WTC11 (cell line): ENCODE results near the gene ANTKMT. TPM values are rescaled to one million over a fixed set of nuclear protein-coding genes. Genes with fewer than 3 reads are reported as not detected.

ENCODE experiments used
- ARID4B ChIP-seq: sonication (generic); formaldehyde crosslinking; IDR thresholded peaks from 2 replicates; pipeline ENCODE4 v1.8.0; 2023; ENCODE audit warnings: missing genetic modification reagents, mild to moderate bottlenecking, borderline replicate concordance
- ATF3 ChIP-seq: sonication (generic); formaldehyde crosslinking; conservative IDR thresholded peaks from 2 replicates; pipeline ENCODE4 v1.8.1; 2022; ENCODE audit warnings: mild to moderate bottlenecking, missing genetic modification reagents
- CBFB ChIP-seq: sonication (generic); formaldehyde crosslinking; IDR thresholded peaks from 2 replicates; pipeline ENCODE4 v1.8.1; 2022; ENCODE audit warnings: mild to moderate bottlenecking, low read depth, missing genetic modification reagents
- CREM ChIP-seq: sonication (generic); formaldehyde crosslinking; IDR thresholded peaks from 2 replicates; pipeline ENCODE4 v1.8.1; 2022; ENCODE audit warnings: mild to moderate bottlenecking, missing genetic modification reagents, moderate library complexity
- FOXJ3 ChIP-seq: sonication (generic); formaldehyde crosslinking; IDR thresholded peaks from 2 replicates; pipeline ENCODE4 v1.9.0; 2021; ENCODE audit warnings: missing genetic modification reagents, mild to moderate bottlenecking, borderline replicate concordance
- FOXK1 ChIP-seq: sonication (generic); formaldehyde crosslinking; IDR thresholded peaks from 2 replicates; pipeline ENCODE4 v1.8.0; 2022; ENCODE audit warnings: mild to moderate bottlenecking, moderate library complexity, missing genetic modification reagents
- GABPB1 ChIP-seq: sonication (generic); formaldehyde crosslinking; IDR thresholded peaks from 2 replicates; pipeline ENCODE4 v1.8.1; 2023; ENCODE audit warnings: mild to moderate bottlenecking, missing genetic modification reagents
- IRF1 ChIP-seq: sonication (generic); formaldehyde crosslinking; IDR thresholded peaks from 2 replicates; pipeline ENCODE4 v1.8.0; 2023; ENCODE audit warnings: missing genetic modification reagents
- MYBL2 ChIP-seq: sonication (generic); formaldehyde crosslinking; IDR thresholded peaks from 2 replicates; pipeline ENCODE4 v1.8.1; 2023; ENCODE audit warnings: mild to moderate bottlenecking, moderate library complexity, missing genetic modification reagents
- NFYB ChIP-seq: sonication (generic); formaldehyde crosslinking; conservative IDR thresholded peaks from 2 replicates; pipeline ENCODE4 v1.8.0; 2022; ENCODE audit warnings: low read depth, missing genetic modification reagents
- OVOL2 ChIP-seq: fragments of 250-450 bp; sonication (Bioruptor Pico); IDR thresholded peaks from 2 replicates; pipeline ENCODE4 v1.9.0; 2021; ENCODE audit warnings: mild to moderate bottlenecking, borderline replicate concordance
- RELA ChIP-seq: sonication (generic); formaldehyde crosslinking; IDR thresholded peaks from 2 replicates; pipeline ENCODE4 v1.8.1; 2022; ENCODE audit warnings: missing genetic modification reagents, mild to moderate bottlenecking, borderline replicate concordance
- SMAD3 ChIP-seq: sonication (generic); formaldehyde crosslinking; IDR thresholded peaks from 2 replicates; pipeline ENCODE4 v1.8.0; 2022; ENCODE audit warnings: missing genetic modification reagents, mild to moderate bottlenecking, borderline replicate concordance
- TEAD4 ChIP-seq: sonication (generic); formaldehyde crosslinking; IDR thresholded peaks from 2 replicates; pipeline ENCODE4 v1.8.0; 2022; ENCODE audit warnings: mild to moderate bottlenecking, missing genetic modification reagents
- TP53 ChIP-seq: sonication (generic); formaldehyde crosslinking; IDR thresholded peaks from 2 replicates; pipeline ENCODE4 v1.8.1; 2023; ENCODE audit warnings: mild to moderate bottlenecking, missing genetic modification reagents
- ZBTB21 ChIP-seq: sonication (generic); formaldehyde crosslinking; IDR thresholded peaks from 2 replicates; pipeline ENCODE4 v1.8.1; 2023; ENCODE audit warnings: mild to moderate bottlenecking, missing genetic modification reagents, borderline replicate concordance
- ZNF121 ChIP-seq: sonication (generic); formaldehyde crosslinking; IDR thresholded peaks from 2 replicates; pipeline ENCODE4 v1.8.0; 2023; ENCODE audit warnings: missing genetic modification reagents
- total RNA-seq: library from RNA; stranded (reverse); gene quantifications from 3 replicates; pipeline ENCODE4 v1.2.3, GENCODE V29; 2021
- TF ChIP-seq, protein P1 (sequence below): sonication (generic); formaldehyde crosslinking; IDR thresholded peaks from 2 replicates; pipeline ENCODE4 v1.8.1; 2022; ENCODE audit warnings: mild to moderate bottlenecking, missing genetic modification reagents, moderate library complexity, borderline replicate concordance
- TF ChIP-seq, protein P2 (sequence below): sonication (generic); formaldehyde crosslinking; IDR thresholded peaks from 2 replicates; pipeline ENCODE4 v1.8.0; 2022; ENCODE audit warnings: missing genetic modification reagents
- TF ChIP-seq, protein P3 (sequence below): sonication (generic); formaldehyde crosslinking; IDR thresholded peaks from 2 replicates; pipeline ENCODE4 v1.8.1; 2023; ENCODE audit warnings: mild to moderate bottlenecking, missing genetic modification reagents
- TF ChIP-seq, protein P4 (sequence below): sonication (generic); formaldehyde crosslinking; IDR thresholded peaks from 2 replicates; pipeline ENCODE4 v1.8.1; 2022; ENCODE audit warnings: low read depth, mild to moderate bottlenecking, moderate library complexity, missing genetic modification reagents, borderline replicate concordance
- TF ChIP-seq, protein P5 (sequence below): sonication (generic); formaldehyde crosslinking; IDR thresholded peaks from 2 replicates; pipeline ENCODE4 v1.8.0; 2022; ENCODE audit warnings: mild to moderate bottlenecking, missing genetic modification reagents
- TF ChIP-seq, protein P6 (sequence below): sonication (generic); formaldehyde crosslinking; IDR thresholded peaks from 2 replicates; pipeline ENCODE4 v1.8.1; 2023; ENCODE audit warnings: mild to moderate bottlenecking, moderate library complexity, missing genetic modification reagents

ANTKMT gene
- total RNA-seq, 1 experiment from 2014 or later = 40.6 TPM

GRCh38 chr16:695355-696089, 25.4 kb upstream of the ANTKMT start (continued):
- TF ChIP-seq, protein P1, sequence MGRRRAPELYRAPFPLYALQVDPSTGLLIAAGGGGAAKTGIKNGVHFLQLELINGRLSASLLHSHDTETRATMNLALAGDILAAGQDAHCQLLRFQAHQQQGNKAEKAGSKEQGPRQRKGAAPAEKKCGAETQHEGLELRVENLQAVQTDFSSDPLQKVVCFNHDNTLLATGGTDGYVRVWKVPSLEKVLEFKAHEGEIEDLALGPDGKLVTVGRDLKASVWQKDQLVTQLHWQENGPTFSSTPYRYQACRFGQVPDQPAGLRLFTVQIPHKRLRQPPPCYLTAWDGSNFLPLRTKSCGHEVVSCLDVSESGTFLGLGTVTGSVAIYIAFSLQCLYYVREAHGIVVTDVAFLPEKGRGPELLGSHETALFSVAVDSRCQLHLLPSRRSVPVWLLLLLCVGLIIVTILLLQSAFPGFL (CRISPR knock-in tag) = no peak
- TF ChIP-seq, protein P2, sequence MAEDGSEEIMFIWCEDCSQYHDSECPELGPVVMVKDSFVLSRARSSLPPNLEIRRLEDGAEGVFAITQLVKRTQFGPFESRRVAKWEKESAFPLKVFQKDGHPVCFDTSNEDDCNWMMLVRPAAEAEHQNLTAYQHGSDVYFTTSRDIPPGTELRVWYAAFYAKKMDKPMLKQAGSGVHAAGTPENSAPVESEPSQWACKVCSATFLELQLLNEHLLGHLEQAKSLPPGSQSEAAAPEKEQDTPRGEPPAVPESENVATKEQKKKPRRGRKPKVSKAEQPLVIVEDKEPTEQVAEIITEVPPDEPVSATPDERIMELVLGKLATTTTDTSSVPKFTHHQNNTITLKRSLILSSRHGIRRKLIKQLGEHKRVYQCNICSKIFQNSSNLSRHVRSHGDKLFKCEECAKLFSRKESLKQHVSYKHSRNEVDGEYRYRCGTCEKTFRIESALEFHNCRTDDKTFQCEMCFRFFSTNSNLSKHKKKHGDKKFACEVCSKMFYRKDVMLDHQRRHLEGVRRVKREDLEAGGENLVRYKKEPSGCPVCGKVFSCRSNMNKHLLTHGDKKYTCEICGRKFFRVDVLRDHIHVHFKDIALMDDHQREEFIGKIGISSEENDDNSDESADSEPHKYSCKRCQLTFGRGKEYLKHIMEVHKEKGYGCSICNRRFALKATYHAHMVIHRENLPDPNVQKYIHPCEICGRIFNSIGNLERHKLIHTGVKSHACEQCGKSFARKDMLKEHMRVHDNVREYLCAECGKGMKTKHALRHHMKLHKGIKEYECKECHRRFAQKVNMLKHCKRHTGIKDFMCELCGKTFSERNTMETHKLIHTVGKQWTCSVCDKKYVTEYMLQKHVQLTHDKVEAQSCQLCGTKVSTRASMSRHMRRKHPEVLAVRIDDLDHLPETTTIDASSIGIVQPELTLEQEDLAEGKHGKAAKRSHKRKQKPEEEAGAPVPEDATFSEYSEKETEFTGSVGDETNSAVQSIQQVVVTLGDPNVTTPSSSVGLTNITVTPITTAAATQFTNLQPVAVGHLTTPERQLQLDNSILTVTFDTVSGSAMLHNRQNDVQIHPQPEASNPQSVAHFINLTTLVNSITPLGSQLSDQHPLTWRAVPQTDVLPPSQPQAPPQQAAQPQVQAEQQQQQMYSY (CRISPR knock-in tag) = peak; percentile 56; the same call in 1 of the 2 replicates
- TF ChIP-seq TP53 = 0 out of 2 replicates have a peak, but pooled peaks have one; percentile 60
- TF ChIP-seq NFYB (CRISPR knock-in tag) = no peak
- TF ChIP-seq GABPB1 (CRISPR knock-in tag) = no peak
- no peak for TF ChIP-seq OVOL2 (CRISPR knock-in tag)
- TF ChIP-seq IRF1 = no peak; the same call in 1 of the 2 replicates
- TF ChIP-seq, protein P3, sequence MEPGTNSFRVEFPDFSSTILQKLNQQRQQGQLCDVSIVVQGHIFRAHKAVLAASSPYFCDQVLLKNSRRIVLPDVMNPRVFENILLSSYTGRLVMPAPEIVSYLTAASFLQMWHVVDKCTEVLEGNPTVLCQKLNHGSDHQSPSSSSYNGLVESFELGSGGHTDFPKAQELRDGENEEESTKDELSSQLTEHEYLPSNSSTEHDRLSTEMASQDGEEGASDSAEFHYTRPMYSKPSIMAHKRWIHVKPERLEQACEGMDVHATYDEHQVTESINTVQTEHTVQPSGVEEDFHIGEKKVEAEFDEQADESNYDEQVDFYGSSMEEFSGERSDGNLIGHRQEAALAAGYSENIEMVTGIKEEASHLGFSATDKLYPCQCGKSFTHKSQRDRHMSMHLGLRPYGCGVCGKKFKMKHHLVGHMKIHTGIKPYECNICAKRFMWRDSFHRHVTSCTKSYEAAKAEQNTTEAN (CRISPR knock-in tag) = peak; percentile 82; the same call in 1 of the 2 replicates
- TF ChIP-seq, protein P4, sequence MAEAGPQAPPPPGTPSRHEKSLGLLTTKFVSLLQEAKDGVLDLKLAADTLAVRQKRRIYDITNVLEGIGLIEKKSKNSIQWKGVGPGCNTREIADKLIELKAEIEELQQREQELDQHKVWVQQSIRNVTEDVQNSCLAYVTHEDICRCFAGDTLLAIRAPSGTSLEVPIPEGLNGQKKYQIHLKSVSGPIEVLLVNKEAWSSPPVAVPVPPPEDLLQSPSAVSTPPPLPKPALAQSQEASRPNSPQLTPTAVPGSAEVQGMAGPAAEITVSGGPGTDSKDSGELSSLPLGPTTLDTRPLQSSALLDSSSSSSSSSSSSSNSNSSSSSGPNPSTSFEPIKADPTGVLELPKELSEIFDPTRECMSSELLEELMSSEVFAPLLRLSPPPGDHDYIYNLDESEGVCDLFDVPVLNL (CRISPR knock-in tag) = peak; percentile 73; the same call in 1 of the 2 replicates
- TF ChIP-seq ATF3 (CRISPR knock-in tag) = 0 out of 2 replicates have a peak, but pooled peaks have one; percentile 48
- TF ChIP-seq CBFB (CRISPR knock-in tag) = peak; percentile 74; the same call in 1 of the 2 replicates
- TF ChIP-seq ARID4B = peak; percentile 67; the same call in 1 of the 2 replicates
- TF ChIP-seq, protein P5, sequence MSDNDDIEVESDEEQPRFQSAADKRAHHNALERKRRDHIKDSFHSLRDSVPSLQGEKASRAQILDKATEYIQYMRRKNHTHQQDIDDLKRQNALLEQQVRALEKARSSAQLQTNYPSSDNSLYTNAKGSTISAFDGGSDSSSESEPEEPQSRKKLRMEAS (CRISPR knock-in tag) = peak; percentile 95
- TF ChIP-seq SMAD3 = 0 out of 2 replicates have a peak, but pooled peaks have one; percentile 46
- no peak for TF ChIP-seq CREM (CRISPR knock-in tag)
- TF ChIP-seq ZBTB21 = peak; percentile 89
- TF ChIP-seq MYBL2 (CRISPR knock-in tag) = peak; percentile 86
- TF ChIP-seq, protein P6, sequence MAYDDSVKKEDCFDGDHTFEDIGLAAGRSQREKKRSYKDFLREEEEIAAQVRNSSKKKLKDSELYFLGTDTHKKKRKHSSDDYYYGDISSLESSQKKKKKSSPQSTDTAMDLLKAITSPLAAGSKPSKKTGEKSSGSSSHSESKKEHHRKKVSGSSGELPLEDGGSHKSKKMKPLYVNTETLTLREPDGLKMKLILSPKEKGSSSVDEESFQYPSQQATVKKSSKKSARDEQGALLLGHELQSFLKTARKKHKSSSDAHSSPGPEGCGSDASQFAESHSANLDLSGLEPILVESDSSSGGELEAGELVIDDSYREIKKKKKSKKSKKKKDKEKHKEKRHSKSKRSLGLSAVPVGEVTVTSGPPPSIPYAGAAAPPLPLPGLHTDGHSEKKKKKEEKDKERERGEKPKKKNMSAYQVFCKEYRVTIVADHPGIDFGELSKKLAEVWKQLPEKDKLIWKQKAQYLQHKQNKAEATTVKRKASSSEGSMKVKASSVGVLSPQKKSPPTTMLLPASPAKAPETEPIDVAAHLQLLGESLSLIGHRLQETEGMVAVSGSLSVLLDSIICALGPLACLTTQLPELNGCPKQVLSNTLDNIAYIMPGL (CRISPR knock-in tag) = no peak
- TF ChIP-seq TEAD4 (CRISPR knock-in tag) = no peak
- no peak for TF ChIP-seq RELA (CRISPR knock-in tag)
- TF ChIP-seq FOXJ3 (CRISPR knock-in tag) = no peak
- TF ChIP-seq FOXK1 (CRISPR knock-in tag) = peak; percentile 80; the same call in 1 of the 2 replicates
- TF ChIP-seq ZNF121 (CRISPR knock-in tag) = no peak
